ENCODE data around the gene ACTR8.
A peak's percentile ranks its signal among the peaks of the same experiment; 100 is the strongest.

Gene ACTR8

GRCh38 chr3:53833700-53834099 is 48.3 kb downstream of the ACTR8 start:
- DNase-seq: peak; percentile 58

- DNase-seq: no peak
These were observed 48.8 kb downstream of the ACTR8 start for GRCh38 chr3:53833053-53833645.

GRCh38 chr3:53830944-53831343 is 51.0 kb downstream of the ACTR8 start:
- no peak for DNase-seq

GRCh38 chr3:53829605-53830004 is 52.3 kb downstream of the ACTR8 start:
- no peak for DNase-seq

- no peak for DNase-seq
These were observed 53.4 kb downstream of the ACTR8 start for GRCh38 chr3:53828581-53828980.

- no peak for DNase-seq
These were observed 55.9 kb downstream of the ACTR8 start for GRCh38 chr3:53826048-53826447.

GRCh38 chr3:53824795-53825194 is 57.2 kb downstream of the ACTR8 start:
- DNase-seq: no peak

- no peak for DNase-seq
These were observed 57.8 kb downstream of the ACTR8 start for GRCh38 chr3:53823956-53824657.

GRCh38 chr3:53823026-53823955 is 58.7 kb downstream of the ACTR8 start:
- no peak for DNase-seq

- DNase-seq: no peak
These were observed 59.6 kb downstream of the ACTR8 start for GRCh38 chr3:53822331-53822741.

GRCh38 chr3:53821631-53822121 is 60.3 kb downstream of the ACTR8 start:
- no peak for DNase-seq

GRCh38 chr3:53820756-53821580 is 61.0 kb downstream of the ACTR8 start:
- DNase-seq: no peak

- no peak for DNase-seq
These were observed 61.9 kb downstream of the ACTR8 start for GRCh38 chr3:53820084-53820483.

GRCh38 chr3:53819163-53819868 is 62.6 kb downstream of the ACTR8 start:
- DNase-seq: no peak

GRCh38 chr3:53818221-53819162 is 63.5 kb downstream of the ACTR8 start:
- DNase-seq: no peak

GRCh38 chr3:53817809-53818208 is 64.1 kb downstream of the ACTR8 start:
- DNase-seq: no peak

- DNase-seq: no peak
These were observed 64.7 kb downstream of the ACTR8 start for GRCh38 chr3:53817211-53817610.

Measured in MV-4-11 (cell line).